Head of caudate nucleus (tissue), 42 donors: ENCODE results near the gene TRIP13.

Experiments used
- DNase-seq, 42 donors: peaks; one replicate each; pipeline versions ENCODE4 v3.0.0 to v3.0.0-alpha.2; 2020 to 2021; ENCODE audit warnings: mixed read lengths in 7 of 42
- intact Hi-C: fragments of 100-400 bp; cut with DNase I; formaldehyde crosslinking; loops from one replicate; pipeline ENCODE4 v1.15.0; 2022

TRIP13 gene

DNA sequence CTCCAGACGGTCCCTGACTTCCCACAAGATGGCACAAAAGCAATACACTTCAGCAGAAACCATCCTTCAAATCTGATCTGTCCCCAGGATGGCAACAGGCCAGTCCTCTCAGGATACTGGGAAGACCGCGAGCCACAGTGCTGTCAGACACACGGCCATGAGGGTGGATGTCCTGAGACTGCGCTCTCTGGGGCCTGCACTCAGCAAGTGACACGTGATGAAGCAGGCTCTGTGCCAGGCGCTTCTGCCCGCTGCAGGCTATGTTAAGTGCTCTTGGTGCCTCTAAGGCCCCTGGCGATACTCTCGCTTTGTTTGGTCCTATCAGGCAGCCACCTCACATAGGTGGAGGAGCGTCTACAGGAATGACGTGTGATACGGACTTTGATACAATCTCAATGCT, 7.2 kb upstream of the TRIP13 start:
- intact Hi-C loops = no loop called here
- DNase-seq = peak in 35 of 42 donors; percentile 25 to 84 (median 57)

GRCh38 chr5:886036-886435, 6.6 kb upstream of the TRIP13 start:
- intact Hi-C loops = no loop called here
- DNase-seq = peak in 1 of 42 donors; percentile 5

GRCh38 chr5:886716-887325, 5.9 kb upstream of the TRIP13 start:
- intact Hi-C loops = no loop called here
- peak in 1 of 42 donors; percentile 12 for DNase-seq

GRCh38 chr5:887947-888637, 4.6 kb upstream of the TRIP13 start:
- peak in 1 of 42 donors; percentile 7 for DNase-seq
- intact Hi-C loops = no loop called here

DNA sequence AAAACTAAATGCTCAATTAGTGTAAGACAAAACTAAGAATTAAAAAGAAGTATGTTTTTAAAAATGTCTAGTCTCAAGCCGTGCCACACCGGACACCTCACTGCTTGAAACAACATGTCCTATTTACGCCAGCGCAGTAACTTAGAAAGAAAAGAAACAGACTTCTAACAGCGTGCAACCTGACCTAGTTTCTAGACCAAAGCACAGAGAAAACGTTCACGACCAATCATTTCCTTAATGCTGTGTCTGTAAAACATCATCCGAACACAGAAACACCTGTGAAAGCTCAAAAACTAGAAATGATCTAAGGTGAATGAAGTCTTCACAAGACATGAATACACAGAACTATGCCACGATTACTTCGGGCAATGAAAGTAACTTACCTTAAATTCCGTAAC, 4.0 kb upstream of the TRIP13 start:
- DNase-seq = peak in 1 of 42 donors; percentile 8
- intact Hi-C loops = no loop called here

DNA sequence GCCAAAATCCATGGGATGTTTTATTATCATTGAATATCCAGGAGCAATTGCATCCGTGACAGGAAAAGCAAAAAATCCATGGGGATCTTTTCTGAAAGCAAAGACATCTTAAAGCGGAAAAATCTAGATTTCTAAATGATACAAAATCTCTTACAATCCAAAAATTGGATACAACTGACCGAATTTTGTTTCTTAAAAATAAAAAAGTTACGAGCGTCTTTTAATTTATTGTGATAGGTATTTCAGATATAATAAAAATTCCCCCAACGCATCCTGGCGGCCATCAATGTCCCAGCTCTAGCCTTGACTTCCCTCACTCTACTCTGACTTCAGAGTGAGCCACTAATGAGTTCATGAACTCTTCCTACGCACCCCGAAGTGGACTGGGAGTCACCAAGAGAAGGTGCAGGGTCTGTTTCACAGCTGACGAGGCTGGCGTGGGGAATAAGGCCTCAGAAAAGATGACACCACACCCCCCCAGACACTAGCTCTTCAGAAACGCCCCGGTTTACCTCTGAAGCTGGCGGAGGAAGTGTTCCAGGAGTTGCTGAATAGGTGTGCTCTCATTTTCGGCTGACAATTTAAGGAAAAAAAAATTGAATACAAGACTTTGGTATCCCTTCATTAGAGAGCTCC, 3.5 kb upstream of the TRIP13 start:
- peak in 1 of 42 donors; percentile 5 for DNase-seq
- intact Hi-C loops = no loop called here

DNA sequence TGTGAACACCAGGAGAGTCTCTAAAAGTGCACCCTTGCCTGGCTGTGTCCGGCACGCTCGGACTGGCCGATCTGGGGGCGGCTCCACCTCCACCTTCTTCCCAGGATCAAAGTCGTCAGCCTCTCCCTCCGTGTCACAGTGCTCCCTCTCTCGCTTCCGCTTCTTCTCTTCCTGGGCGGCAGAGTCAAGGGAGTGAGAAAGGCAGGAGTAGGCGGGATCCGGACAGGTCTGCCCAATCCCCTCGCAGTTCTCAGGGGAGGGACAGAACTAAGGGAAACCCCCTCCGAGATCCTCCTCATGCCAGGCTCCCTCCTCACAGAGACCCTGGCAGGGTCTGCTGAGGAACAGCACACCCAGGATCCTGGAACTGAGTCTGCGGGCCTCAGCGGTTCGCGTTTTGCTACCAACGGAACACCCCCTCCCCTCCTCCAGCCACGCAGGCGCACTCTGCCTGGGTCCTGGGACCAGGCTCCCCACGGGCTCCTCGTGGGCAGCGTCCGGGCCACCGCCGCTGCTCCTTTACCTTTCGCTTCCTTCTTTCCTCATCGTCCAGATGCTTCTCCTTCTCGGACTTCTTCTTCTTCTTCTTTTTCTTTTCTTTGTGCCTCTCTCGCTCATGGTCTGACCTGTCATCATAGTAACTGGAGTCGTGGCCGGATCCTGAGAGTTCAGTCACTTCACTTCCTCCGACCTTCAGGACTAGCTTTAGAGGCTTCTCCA, 1.4 kb upstream of the TRIP13 start:
- intact Hi-C loops = loop anchor here (10.0 kb wide), 2 partner anchors 416 to 446 kb away; partner anchors contain the start of gene EXOC3
- DNase-seq = peak in 1 of 42 donors; percentile 14

DNA sequence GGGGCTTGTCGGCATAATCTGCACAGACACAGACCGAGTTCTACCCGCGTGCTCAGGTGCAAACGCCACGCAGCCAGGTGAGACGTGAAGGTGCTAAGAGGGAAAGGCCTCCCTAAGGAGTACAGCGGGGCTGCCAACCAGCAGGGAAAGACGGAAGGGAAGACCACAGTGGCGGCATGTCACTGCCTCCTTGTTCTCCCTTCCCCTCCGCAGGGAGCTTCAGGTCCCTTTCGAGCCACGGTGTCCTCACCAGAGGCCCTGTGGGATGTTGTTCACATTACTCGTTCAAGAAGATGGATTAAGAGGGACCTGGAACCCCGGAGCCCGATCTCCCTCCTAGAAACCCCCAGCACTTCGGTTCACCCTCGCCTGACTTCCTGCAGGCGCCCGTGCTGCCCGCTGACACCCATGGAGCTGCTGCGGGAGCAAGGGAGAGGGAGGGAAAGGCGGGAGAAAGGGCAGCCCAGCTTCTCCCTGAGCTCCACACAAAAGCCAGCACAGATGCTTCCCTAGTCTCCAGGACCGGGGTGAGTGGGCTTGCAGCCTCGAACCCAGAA, 769 bp upstream of the TRIP13 start:
- intact Hi-C loops = loop anchor here (10.0 kb wide), 2 partner anchors 417 to 447 kb away; partner anchors contain the start of gene EXOC3
- peak in 14 of 42 donors; percentile 8 to 49 (median 20) for DNase-seq

DNA sequence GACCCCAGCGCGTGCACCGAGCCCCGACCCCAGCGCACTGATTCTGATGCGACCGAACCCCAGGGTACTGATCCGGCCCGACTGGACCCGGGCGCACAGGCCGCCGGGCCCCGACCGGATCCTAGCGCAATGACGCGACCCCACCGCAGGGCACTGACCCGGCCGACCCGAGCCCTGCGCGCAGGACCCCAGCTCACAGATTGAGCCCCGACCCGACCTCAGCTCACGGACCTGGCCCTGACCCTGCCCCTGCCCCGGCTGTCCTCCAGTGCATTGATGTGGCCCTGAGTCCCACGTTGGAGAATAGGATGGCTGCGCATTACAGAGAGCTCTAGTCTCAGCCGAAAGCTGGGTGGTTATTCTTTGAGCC, 438 bp downstream of the TRIP13 start:
- intact Hi-C loops = loop anchor here (10.0 kb wide), 2 partner anchors 418 to 448 kb away; partner anchors contain the start of gene EXOC3
- no peak for DNase-seq

- intact Hi-C loops = loop anchor here (10.0 kb wide), 2 partner anchors 419 to 449 kb away; partner anchors contain the start of gene EXOC3
- DNase-seq = no peak
These were observed 1.0 kb downstream of the TRIP13 start for GRCh38 chr5:893711-894110.

GRCh38 chr5:900781-901180, 8.1 kb downstream of the TRIP13 start:
- intact Hi-C loops = loop anchor here (5.0 kb wide), 1 partner anchor 228 kb away; no protein-coding TSS in a partner anchor
- DNase-seq = peak in 3 of 42 donors; percentile 7 to 19 (median 13)

- intact Hi-C loops = loop anchor here (5.0 kb wide), 1 partner anchor 230 kb away; no protein-coding TSS in a partner anchor
- DNase-seq = peak in 5 of 42 donors; percentile 1 to 28 (median 12)
These were observed 9.6 kb downstream of the TRIP13 start for GRCh38 chr5:902129-902916.

GRCh38 chr5:903756-904096, 11.0 kb downstream of the TRIP13 start:
- peak in 3 of 42 donors; percentile 7 to 22 (median 19) for DNase-seq
- intact Hi-C loops = loop anchor here (5.0 kb wide), 1 partner anchor 231 kb away; no protein-coding TSS in a partner anchor

- intact Hi-C loops = no loop called here
These were observed 12.5 kb downstream of the TRIP13 start for GRCh38 chr5:905139-905642.

DNA sequence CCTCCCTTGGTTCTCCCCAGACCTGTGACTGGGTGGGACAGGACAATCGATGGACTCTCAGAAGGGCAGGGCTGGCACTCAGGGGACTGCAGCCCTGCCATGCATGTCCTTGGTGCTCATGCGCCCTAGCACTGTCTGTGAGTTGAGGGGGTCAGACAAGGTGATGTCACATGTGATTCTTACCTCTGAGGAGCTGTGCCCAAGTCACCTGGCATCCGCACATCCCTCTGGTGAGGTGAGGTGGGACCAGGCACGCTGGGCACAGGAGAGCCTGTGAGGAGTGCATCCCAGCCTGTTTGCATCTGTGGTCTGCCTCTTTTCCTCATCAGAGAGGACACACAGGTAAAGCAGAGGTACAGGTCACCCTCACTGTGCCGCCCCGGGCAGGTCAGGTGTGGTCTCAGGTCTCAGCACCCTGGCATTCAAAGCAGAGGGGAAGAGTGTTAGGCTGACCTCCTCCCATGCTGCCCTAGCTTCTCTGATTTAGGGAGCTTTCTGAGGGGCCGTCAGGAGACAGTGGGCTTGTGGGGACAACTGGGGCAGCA, 14.8 kb downstream of the TRIP13 start:
- peak in 3 of 42 donors; percentile 2 to 30 (median 22) for DNase-seq
- intact Hi-C loops = no loop called here

More at GRCh38 chr5:905139-905642, 12.5 kb downstream of the TRIP13 start:
- peak in 3 of 42 donors; percentile 3 to 31 (median 29) for DNase-seq

- intact Hi-C loops = no loop called here
- DNase-seq = peak in 1 of 42 donors; percentile 22
These were observed 15.5 kb downstream of the TRIP13 start for GRCh38 chr5:908172-908571.

DNA sequence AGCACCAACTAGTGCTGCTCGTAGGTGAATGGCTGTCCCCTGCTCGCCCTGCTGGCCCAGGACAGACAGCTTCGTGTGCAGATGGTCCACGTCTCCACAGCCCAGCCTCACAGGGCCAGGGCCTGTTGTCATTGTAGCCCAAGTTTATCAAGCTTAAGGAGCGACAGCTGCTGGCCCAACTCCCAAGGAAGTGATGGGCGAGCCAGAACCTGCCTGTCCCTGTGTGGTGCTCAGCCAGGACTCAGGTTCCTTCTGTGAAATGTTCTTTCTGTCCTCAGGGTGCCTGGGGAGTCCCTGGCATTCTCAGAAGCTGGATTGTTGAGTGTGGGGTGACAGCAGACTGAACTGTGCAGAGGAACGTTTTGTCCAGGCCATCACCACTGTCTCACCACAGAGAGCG, 16.4 kb downstream of the TRIP13 start:
- intact Hi-C loops = no loop called here
- peak in 1 of 42 donors; percentile 2 for DNase-seq
